Measurements from ENCODE around the gene FRMD4A.
"Not testable (repeated sequence)": the region's sequence is repeated elsewhere in the genome, so short reads cannot be mapped to it uniquely, and the experiment has no call there.

FRMD4A gene

DNA sequence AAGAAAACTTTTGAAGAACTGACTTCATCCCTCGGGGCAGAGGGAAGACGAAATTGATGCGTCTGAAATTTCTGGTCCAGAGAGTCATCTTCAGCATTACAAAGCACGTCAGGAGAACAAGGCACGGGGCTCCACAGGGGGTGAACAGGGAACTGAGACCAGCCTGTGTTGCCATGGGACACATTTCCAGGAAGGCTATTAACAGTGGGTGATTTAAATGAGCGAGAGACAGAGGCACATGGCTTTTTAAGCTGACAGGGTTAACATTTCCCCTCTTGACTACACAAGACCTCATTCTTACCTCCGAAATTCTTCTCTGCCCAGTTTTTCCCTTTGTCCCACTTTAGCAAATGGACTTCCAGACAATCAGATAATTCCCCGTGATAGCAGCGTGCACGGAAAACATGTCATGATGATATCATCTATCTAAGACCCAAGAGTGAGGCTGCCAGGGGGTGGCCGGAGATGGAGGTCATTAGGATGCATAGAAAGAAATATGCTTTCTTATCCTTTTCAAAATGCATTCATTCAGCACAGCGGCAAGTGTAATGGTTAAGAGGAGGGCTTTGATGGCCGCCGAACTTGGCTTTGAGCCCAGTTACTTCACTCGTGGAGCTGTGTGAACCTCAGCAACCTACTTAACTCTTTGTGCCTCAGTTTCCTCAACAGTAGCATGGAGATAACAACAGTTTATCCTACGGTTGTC, 496.0 kb downstream of the FRMD4A start:
- no peak for DNase-seq

DNA sequence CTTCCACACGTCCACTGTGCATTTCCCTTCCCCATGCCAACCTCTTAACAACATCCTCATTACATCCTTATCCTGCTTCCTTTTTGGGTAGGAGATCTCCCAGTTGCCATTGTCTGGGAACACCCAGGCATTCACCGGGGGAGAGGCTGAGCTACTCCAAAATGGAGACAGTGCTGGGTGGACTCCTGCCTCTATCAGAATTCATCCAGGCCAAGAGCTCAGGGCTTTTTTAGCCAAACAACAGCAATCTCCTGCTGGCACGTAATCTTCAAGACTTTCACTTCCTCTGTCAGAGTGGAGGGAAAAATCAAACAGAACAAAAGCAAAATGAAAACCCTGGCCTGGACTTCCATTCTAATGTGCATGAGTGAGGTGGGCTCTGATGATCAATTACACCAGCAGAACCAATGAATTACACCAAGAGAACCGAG, 499.0 kb downstream of the FRMD4A start:
- no peak for DNase-seq

DNA sequence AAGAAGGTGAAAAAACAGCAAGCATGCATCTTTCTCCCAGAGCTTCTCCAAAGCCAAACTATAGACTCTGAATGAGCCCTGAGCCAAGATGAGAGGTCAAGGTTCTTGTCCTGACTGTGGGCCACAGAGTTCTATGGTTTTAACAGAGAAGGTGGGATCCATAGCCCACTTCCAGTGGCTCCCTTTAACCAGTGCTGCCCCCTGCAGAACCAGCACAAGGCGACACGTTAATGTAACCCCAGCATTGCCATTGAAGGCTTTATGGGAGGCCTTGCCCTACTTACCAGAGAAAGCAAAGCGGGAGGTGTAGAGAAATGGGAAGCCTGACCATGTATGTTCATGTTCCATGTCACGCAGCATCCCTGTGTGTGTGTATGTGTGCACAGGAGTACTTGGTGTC, 500.3 kb downstream of the FRMD4A start:
- no peak for DNase-seq

DNA sequence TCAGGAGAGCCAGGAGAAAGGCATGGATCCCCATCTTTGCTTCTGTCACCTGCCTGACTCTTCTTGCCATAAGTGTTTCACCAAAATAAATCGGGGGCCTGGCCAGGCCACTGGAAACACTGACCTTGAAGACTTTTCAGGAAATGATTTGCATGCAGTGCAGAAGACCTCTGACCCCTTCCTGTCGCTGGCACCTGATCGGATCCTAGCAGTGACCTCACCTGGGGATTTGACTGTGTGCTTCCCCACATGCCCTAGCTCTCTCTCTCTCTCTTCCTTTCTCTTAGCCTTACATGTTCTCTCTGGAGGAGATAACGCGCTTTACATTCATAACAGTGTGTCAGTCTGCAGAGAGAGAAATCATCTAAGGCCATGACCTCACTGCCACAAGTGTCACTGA, 500.9 kb downstream of the FRMD4A start:
- DNase-seq: no peak

DNA sequence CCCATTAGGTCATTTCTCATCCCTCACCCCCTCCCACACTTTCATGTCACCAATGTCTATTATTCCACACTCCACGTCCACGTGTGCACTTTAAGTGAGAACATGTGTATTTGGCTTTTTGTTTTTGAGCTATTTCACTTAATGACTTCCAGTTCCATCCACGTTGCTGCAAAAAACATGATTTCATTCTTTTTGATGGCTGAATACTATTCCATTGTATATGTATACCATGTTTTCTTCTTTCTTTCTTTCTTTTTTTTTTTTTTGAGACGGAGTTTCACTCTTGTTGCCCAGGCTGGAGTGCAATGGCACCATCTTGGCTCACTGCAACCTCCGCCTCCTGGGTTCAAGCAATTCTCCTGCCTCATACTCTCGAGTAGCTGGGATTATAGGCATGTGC, 502.4 kb downstream of the FRMD4A start:
- not testable (repeated sequence) for DNase-seq

DNA sequence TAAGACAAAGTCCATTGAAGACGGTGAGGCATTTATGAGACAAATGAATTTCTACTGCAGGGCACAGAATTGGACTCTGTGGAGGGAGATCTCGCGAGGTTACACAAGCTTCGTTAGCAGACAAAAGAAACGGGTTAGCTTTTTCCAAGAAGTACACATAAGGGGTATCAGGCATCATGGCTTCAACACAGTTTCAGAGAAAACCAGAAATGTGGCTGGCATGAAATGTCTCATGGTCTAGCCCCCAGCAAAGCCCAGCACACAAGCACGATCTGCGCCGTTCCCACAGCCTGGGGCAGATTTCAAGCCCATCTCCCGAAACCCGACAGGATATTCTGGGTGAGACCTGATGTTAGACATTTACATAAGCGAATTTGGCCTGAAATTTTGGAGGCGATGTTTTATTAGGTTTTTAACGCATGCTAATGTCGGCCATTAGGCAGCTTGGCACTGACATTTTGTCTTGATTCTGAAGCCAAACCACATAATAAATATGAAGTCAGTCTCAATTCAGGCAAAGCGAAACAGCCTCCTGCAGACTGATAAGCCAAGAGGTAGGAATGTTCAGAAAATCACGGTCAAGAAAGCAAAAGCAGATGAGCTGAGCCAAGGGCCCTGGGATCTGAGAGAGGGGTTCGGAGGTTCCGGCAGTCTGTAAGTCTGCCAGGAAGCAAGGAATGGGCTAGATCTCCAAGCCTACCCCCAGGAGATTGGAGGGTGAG, 503.5 kb downstream of the FRMD4A start:
- DNase-seq: no peak

DNA sequence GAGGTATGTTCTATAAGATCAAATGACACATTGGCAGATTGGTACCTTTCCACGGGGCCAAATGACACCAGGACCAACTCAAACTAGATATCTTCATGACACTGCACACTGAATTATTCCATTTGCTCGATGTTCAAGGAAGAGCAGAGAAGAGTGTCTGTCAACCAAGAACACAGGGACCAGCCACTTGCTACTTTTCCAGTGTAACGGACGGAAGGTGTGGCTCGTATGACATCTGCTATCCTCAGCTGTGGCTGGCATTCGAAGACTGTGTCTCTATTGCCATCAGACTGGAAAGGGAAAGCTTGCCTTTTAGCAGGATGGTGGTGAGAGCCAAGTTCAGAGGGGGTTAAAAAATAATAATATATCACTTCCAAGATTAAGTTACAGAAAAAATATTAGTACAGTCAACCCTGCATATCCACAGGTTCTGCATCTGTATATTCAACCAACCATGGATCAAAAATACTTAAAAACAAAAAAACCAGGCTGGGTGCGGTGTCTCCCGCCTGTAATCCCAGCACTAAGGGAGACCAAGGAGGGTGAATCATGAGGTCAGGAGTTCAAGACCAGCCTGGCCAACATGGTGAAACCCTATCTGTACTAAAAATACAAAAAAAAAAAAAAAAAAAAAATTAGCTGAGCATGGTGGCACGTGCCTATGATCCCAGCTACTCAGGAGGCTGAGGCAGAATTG, 506.9 kb downstream of the FRMD4A start:
- DNase-seq: no peak

DNA sequence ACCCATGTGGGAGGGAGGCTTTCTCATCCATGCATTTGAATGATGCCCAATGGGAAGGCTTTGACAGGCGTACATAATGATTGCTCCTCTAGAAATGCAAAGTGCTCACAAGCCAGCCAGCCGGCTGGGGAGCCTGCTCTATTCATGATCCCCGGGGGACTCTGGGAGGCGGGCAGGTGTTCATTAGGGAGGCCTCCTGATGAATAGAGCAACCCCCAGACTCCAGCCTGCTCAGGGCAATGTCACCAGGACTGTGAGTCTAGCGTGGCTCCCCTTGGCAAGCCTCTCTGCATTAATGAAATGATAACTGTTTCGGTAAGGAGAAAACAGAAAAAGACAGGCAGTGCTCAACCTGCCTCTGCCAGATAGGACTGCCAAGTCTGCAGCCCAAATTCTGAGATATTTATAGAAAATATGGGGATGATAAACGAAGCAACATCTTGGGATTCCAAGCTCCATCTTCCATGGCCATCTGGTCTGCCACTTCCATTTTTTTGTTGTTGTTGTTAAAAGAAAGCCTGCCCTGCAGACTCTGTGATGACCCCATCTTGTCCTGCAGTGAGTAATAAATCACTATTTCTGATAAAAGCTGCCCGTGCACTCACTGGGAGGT, 507.5 kb downstream of the FRMD4A start:
- DNase-seq: no peak

DNA sequence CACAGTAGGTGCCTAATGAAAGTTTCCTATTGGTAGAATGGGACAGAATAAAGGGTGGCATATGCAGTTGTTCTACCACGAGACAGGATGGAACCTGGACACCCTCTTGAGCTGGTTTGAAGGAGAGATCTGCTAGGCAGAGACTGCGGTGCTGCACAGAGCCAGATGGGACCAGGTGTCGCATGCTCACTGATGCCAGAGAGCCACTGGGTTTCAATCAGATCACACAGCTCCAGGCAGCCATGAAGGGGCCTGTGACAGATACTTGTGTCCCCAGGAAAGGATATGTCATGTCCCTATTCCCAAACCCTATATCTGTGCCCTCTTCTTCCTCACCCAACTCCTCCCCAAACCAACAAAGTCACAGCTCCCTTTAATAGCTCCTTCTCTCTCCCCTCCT, 508.2 kb downstream of the FRMD4A start:
- DNase-seq: no peak

DNA sequence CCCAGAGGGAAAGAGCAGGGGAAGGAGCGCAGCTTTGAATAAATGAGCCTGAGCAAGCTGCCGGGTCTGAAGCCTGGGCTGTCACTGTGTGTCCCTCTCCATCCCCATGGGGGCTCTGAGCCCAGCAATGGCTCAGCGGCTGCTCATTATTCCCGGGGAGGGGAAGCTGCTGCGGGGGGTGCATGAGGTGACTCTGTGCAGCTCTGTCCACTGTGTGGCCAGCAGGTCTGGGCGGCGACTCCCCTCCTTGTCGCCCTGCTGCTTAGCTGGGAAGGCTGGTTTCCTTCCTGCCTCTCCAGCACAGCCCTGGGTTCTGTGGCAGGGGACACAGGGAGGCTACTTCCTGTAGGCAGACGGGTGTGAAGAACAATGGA, 509.8 kb downstream of the FRMD4A start:
- no peak for DNase-seq

DNA sequence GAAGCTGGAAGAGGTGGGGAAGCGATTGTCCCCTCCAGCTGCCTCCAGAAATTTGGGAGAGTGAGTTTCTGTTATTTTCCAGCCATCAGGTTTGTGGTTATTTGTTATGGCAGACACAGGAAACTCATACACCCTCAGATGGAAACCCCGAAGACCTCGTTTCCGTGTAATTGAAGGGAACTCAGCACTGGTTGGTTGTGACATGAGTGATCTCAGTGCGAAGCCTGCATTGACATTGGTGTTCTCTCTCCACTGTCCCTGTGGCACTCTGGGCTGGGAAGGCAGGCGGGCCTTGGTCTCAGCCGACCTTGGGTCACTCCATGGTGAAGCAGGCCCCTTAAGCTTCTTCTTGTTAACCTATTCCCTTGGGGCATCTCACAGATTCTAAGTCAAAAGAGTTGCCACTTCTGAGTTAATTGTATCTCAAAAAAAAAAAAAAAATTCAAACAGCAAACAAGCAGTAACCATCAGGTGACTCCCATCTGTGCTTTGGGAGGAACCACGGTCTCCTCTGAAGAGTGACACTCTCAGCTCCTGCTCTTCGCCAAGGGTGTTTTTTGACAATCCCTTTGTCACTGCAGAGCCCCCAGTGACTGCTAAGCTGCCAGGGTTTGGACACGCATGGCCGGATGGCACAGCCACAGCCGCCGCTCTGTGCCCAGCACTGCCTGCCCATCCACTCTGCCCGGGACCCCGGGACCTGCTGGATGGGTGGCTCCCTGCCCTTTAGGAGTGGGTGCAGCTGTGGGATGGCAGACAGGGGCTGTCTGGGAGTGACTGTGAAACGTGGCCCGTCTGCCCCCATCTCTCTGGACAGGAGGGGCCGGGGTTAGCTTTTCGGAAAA, 510.4 kb downstream of the FRMD4A start:
- DNase-seq: no peak

DNA sequence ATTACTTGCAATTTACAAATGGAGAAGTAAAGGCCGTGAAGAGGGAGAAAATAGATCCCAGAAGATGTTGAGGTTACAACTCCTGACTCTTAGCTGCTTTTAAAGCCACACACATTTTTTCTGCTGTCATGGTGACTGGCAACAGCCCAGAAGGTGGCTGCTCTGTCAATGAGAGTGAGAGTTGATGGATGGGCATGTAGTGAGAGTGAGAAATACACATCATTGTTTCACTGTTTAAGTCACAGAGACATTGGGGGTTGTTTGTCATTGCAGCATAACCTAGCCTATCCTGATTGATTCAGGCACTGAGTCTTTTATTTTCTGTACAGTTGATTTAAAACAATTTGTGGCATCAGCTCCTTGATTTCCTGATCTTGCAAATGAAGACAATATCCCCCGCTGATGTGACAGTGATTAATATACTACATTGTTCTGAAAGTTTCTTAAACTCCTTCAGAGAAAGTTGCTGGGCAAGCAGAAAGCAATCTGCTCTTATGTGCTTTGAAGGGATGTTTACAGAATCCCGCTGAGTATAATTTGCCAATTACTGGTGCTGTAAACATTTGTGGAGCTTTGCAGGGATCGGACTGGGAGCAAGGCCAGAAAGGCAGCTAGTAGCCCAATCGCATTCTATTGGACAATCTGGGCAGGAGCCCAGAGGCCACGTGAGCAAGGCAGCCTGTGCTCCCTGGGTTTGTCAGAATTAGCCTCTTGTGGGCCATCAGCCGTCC, 514.4 kb downstream of the FRMD4A start:
- DNase-seq: no peak

DNA sequence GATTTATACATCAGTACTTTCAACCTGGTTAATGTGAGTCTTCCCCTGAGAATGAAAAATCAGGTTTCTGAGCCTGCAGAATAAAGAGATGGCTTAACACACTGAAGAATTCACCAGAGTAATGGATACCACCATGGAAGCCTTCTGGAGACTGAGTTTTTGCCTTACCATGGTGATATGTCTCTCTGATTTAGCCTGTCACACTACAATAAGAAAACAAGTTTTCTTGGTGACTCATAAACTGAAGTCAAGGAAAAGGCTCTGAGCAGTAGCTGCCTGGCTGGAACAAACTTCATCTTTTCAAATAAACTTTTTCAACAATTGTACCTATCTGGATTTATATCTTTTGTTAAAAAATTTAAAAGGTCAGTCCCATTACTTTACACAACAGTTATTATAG, 515.0 kb downstream of the FRMD4A start:
- DNase-seq: no peak

DNA sequence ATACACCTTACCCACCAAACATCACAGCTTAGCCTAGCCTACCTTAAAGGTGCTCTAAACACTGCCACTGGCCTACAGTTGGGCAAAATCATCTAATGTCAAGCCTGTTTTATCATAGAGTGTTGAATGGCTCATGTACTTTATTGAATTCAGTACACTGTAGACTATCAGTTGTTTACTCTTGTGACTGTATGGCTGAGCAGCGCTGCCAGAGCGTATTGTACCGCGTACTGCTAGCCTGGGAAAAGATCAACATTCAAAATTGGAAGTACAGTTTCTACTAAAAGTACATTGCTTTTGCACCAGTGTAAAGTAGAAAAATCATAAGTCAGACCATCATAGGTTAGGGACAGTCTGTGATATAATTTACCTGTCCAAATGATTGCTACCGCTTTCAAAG, 517.2 kb downstream of the FRMD4A start:
- DNase-seq: no peak

DNA sequence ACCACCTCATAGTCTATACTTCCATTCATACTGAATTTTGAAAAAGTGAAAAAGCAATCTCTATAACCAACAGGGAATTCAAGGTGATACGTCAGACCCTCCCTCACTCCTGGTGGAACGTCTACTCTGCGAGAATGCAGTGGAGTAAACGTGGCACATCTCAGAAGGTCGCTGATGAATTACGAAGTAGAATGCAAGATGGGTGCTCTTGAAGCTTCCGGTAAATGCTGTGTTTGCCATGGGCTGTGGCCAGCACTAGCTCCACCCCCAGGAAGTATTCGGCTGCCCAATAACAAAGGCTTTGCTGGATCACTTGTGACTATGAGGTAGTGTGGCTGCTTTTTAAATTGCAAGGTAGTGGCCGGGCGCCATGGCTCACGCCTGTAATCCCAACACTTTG, 517.9 kb downstream of the FRMD4A start:
- DNase-seq: no peak

DNA sequence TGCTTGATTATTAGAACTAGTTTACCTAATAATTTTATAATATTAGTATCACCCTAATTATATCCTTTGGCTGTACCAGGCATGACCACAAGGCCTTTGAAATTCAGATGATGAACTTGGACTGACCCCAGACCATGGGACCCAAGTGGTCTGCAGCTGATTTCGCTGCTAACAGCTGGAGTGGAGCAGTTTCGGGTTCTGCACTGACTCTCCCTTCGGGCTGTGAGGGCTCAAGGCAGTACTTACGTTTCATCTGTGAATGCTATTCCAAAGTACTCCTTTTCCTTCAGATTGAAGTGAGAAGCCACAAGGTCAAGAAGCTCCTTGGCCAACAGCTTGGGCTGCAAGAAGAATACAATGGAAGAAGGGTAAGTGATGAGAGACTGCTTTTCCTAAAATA, 520.2 kb downstream of the FRMD4A start:
- DNase-seq: no peak

DNA sequence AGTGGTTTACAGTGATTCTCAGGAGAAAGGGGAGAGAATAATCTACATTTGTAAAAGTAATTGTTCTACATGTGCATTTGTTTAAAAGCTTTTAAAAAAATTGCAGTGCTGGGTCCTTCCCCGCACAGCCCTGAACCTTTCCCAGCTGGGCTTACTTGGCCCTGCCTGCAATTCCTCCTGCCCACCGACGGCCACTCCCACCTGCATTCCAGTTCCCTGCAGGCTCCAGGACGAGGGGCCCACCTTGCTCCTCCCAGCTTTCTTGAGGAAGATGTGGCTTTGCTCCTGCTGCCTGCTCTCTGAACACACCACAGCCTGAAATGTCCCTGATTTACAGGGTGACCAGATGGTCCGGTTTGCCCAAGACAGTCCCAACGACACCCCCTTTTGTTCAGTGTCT, 521.3 kb downstream of the FRMD4A start:
- no peak for DNase-seq

DNA sequence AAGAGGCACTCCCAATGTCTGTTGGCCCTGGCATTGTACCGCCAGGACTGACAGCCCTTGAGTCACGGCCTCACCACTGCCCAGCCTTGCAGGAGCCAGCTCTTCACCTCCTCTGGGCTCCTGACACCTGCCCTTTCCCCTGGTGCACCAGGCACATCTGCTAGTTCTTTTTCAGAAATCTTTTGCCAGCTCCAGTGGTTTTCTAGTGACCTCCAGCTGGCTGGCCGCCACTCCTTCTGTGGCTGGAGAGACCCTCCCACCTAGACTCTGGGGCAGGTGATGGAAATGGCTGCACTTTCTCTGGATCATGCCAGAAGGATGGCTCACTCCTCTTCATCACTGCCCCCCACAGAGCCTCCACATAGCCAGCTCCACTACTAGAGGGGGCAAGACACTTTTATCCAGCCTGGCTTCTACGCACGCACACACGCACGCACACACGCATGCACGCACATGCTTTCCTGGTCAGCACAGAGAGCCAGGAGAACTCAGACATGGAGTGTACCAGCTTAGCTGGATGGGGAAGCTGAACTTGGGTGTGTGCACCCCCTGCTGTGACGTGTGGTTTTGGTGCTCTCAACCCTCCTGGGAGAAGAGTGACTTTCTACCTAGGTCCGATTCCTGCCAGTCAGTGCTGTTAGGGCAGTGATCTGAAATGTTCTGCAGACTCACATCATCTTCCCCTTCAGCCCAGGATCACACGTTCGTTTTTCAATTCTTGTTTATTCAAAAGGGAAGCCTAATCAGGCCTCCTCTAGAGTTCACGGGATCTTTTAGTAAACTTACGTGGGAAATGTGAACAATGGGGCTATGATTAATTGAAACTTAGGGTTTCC, 522.0 kb downstream of the FRMD4A start:
- DNase-seq: no peak

DNA sequence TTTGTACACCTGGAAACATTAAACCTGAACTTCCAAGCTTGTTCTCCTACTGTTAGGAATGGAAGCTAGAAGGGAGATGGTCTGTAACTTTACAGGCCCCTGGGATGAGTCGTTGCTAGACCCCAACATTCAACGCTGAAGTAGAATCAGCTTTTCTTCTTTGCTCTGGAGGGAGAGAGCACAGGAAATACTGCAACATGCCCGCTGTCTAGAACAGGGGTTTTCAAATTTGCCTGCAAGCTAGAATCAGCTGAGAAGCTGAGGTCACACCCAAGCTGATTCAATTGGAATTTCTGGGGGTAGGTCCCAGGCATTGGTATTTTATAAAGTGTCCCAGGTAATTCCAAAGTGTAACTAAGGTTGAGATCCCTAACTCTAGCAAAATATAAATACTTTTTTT, 524.3 kb downstream of the FRMD4A start:
- DNase-seq: no peak

DNA sequence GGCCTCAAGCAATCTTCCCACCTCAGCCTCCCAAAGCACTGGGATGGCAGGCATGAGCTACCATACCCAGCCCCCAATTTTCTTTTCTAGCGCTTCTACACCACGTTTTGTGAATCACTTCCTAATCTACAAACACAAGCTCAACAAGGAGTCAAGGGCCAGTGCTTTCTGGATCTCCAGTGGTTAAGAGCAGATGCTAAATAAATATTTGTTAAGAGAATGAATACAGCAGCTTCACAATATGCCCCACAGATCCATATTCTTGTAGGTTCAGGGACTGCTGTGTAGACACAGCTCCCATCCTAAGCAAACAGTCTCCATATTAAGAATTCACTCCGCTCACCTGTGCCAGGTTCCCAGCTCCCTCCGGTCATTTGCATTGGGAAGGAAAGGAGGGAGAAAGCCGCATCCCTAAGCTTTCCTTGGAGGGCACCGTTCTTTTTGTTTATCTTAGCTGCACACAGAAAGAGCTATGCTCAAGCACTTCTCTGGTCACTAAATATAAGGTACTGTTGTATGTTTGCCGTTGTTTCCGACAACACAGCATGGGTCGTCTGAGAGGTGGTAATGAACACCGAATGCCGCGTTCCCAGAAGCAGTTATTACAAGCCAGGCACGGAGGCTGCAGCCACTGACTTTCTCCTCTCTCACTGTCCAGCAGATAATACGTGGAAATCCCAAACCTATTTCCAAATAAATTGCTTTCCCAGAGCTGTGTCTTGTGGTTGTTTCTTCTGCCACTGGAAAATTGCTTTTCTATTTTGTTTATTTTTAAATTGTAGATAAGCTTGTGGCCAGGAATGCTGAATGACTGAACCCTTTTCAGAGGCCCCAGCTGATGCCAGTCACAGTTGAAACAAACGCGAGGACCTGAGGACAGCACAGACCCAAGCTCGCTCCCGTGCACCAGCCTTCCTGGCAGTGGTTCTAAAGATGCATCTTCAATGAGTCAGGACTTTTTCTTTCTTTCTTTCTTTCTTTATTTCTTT, 526.9 kb downstream of the FRMD4A start:
- no peak for DNase-seq

All from stimulated activated CD4-positive, alpha-beta T cell treated with anti-CD3 and anti-CD28 coated beads, Interleukin-4, amount 100 ng/mL, for 1 hour (primary cell).